HG03575 (cell line): Measurements from ENCODE around the gene ENDOD1.

Experiments
- ATAC-seq: cut with Tn5 transposase; IDR thresholded peaks from one replicate; pipeline ENCODE4 v1.9.1; 2021; ENCODE audit not compliant: unreplicated experiment, insufficient number of reproducible peaks, low FRiP score; ENCODE audit errors: extremely low read depth

Gene ENDOD1

DNA sequence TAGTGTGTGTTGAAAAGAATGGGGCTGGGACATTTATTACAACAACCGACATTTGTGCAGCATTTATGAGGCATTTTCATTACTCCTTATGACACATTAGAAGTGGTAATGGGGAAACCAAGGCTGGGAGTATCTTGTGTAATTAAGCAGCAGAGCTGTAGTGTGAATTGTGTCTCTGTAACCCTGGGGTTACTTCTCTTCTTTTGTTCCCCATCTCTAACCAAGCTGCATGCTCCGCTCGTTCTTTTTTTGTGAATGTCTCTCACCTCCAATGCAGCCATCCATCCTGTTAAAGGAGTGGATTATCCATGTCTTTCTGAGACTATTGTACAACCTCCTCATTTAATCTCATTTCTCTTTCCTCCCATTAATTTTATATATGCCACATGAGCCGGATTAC is 65.7 kb downstream of the ENDOD1 start:
- no peak for ATAC-seq

DNA sequence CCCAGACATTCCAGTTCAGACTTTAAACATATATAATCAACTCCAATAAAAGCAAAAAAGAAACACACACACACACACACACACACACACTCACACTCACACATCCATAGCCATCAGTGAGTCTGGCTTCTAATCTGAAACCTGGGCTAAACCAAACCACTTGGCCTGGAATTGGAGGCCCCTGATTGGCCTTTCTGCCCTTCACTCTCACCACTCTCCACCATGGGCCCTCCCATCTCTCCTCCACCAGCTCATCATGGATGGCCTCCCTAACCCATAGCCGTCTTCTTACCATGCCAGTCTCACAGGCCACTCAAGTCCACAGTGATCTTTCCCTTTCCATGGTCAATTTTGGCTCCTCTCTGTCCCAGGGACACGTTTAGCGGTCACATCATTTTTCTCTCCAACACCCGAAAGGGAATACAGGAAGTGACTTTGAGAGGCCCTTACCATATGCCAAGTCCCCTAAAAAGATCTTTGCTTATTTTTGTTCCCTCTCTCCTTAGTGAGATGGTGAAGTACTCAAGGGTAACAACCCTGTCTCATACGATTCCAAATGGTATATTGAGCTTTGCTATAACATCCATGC is 66.6 kb downstream of the ENDOD1 start:
- ATAC-seq, result no peak

DNA sequence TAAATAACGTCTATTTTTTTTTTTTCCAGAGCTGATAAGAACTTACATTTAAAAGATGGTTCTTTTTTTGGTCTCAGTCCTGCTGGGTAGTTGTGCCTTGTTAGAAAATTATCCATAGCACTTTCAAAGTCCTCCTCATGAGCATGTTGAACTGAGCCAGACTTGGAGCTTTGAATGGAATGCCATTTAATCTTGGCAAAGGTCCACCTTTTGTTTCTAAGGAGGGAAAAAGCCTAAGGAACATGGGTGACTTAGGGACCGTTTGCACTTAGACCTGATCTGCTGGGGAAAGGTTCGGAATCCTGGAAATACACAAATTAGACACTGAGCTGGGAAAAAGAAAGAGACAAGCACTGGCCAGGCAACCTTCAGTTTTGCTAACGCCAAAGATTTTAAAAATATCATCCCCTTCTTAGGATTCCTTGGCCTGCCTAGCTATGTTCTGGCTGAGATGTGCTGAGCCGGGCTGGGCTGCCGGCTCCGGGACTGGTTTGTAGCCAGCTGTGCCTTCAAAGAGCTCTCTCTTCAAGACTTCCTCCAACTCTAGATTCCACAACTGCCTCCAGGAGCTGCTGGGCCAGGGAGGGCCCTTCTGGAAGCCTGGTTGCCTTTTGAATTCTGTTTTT is 67.4 kb downstream of the ENDOD1 start:
- no peak for ATAC-seq

DNA sequence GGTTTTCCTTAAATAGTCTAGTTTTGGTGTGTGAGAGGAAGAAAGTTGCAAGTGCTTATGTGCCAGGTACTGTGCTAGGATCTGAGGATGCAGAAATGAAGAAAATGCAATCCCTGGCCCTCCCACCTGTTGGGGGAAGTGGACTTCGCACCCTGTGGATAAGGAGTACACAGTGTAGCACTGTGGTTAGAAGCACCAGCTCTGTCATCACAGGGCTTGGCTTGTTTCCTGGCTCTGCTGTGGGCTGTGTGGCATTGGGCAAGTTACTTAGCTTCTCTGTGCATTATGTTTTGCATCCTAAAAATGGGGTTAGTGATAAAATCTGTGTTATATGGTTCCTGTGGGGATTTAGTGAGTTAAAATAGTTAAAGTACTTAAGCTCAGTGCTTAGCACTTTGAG is 68.2 kb downstream of the ENDOD1 start:
- no peak for ATAC-seq

- ATAC-seq, result no peak
Observed at GRCh38 chr11:95161248-95161647, 71.6 kb downstream of the ENDOD1 start.

- no peak for ATAC-seq
Observed at GRCh38 chr11:95163106-95163505, 73.5 kb downstream of the ENDOD1 start.

DNA sequence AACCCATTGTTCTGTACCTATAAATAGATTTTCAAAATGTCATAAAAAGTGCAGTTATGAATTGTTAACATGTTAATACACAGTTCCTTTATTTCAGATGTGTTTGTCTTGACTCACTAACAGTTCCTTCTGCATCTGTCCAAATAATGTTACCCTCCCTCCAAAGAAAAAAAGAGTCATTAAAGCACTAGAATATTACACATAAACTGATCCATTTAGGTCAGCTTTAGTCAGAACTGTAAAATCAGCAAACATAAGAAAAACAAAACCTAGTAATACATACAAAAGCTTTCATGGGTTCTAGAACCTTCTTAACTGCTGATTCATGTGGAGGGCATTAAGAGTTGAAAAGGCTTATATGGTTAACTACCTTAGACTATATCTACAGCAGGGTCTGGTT is 76.0 kb downstream of the ENDOD1 start:
- ATAC-seq, result no peak

GRCh38 chr11:95166781-95167180 is 77.1 kb downstream of the ENDOD1 start:
- ATAC-seq, result no peak

GRCh38 chr11:95170294-95170693 is 80.6 kb downstream of the ENDOD1 start:
- no peak for ATAC-seq

- ATAC-seq, result no peak
Observed at GRCh38 chr11:95175818-95176380, 86.3 kb downstream of the ENDOD1 start.
